HG03066 (cell line): ENCODE data around the gene STUB1.

ENCODE experiments used
- ATAC-seq: cut with Tn5 transposase; IDR thresholded peaks from one replicate; pipeline ENCODE4 v1.9.1; 2021; ENCODE audit warnings: low read depth; ENCODE audit not compliant: unreplicated experiment

STUB1 gene

GRCh38 chr16:722835-723633 lies 42.8 kb downstream of the STUB1 start:
- ATAC-seq: no peak

GRCh38 chr16:723695-724094 lies 43.5 kb downstream of the STUB1 start:
- no peak for ATAC-seq

- ATAC-seq: no peak
Measured at GRCh38 chr16:724188-725040, 44.2 kb downstream of the STUB1 start.

- ATAC-seq: no peak
Measured at GRCh38 chr16:725041-725376, 44.8 kb downstream of the STUB1 start.

DNA sequence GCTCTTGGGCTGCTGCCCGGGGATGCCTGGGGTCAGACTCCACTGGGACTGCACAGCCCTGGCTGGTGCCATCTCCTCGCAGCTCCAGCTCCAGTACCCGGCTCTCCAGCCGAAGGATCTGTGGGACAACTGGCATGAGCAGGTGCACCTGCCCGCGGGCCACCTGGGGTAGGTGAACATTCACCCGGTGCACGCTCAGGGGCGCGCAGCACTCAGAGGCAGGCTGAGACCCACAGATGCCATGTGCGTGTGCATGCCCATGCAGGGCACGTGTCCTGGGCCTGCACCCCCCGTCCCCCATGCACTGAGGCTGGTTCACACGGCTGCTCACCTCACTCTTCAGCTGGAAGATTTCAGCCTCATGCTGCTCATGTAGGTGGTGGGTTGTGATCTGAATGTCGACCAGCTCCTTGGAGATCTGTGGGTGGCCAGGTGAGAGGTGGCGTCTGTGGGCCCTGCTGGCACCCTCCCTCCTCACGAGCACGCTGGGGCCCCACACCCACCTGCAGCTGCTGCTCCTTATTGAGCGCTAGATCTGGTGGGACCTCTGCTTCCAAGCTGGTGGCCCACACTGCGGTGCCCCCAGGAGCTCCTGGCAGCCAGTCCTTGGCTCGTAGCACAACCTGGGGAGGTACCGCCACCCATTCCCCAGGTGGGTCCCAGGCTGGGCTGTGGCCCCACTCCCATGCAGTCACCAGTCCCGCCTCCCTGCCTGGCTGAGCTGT lies 45.4 kb downstream of the STUB1 start:
- no peak for ATAC-seq

- ATAC-seq: no peak
Measured at GRCh38 chr16:726188-726437, 45.9 kb downstream of the STUB1 start.

GRCh38 chr16:726438-727290 lies 46.5 kb downstream of the STUB1 start, which contains the start of the genes CCDC78 and HAGHL:
Gene CCDC78, minus strand, starts transcription at chr16:726443. Its CDS starts 76 bp downstream, at chr16:726367.
Gene HAGHL, plus strand, starts transcription at chr16:727106. Its CDS starts 404 bp downstream, at chr16:727510.
- ATAC-seq: no peak

GRCh38 chr16:727291-727977 lies 47.2 kb downstream of the STUB1 start:
- ATAC-seq: peak; percentile 5

GRCh38 chr16:728131-728889 lies 48.1 kb downstream of the STUB1 start:
- peak; percentile 41 for ATAC-seq

- ATAC-seq: no peak
Measured at GRCh38 chr16:728890-729744, 48.9 kb downstream of the STUB1 start.

DNA sequence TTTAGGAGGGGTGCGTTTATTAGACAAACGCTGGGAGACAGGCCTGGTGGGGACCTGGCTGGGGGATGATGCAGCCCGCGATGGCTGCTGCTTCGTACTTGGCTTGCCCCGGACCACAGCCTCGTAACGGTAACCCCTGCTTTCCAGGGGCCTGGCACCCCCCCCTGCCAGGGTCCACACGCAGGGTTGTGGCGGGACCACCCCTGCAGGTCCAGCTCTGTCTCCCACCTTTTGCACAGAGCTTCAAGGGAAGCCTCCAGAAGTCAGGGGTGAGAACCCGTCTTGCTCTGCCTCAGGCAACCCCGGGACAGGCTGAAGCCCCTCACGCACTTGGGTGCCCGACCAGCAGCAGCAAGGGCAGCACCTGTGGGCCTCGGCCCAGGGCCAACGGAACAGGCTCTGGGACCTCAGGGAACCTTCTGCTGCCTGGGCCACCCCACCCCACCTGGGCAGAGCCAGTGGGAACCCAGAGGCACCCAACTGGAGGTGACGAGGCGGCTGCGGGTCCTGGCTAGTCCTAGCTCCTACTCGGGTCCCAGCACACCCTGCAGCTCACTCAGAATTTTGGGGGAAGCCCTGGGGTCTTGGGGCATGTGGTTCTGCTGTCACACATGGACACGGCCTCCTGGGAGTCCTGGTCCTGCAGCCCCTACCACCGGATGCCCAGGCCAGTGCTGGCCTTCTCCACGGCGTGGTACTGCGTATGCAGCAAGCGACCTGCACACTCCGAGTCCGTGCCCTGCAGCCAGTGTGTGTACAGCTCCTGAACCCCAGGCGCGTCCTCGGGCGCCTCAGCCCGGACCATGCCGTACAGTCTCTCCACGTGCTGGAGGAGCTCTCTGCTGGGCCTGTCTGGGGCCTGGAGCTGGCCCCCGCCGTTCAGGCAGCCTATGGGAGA lies 49.8 kb downstream of the STUB1 start:
- ATAC-seq: no peak

DNA sequence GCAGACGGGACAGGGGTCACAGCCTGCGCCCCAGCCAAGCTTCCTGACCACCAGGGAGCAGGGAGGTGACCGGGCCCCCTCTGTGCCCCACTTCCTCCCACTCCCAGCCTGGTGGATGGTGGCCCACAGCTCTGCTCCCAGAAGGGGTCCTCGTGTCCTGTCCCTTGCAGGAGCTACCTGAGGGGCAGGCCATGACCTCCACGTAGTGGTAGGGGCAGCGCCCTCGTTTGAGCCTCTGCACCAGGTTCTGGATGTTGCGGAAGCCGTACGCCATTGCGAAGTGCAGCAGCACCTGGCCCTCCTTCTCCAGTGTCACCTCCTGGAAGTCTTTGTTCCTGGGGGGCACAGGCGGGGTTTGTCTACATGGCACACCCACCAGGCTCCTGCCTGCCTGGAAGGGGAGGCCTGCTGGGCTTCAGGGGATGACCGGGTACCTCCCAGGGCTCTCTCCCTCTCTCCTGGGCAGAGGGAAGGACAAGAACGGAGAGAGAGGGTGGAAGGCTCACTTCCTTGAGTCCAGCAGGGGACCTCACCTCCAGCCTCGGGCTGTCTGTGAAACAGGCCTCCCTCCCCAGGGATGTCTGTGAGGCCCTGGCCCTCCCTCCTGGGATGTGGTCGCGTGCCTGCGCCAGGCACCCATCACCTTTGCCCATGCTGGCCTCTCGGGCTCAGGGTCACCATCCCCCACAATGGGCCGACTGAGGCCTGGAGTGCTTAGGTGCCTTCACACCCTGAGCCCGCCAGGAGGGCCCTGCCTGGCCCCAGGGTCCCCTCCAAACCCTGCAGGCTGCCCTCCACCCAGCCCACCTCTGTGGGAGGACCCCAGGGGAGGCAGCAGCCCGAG lies 50.7 kb downstream of the STUB1 start:
- ATAC-seq: no peak

DNA sequence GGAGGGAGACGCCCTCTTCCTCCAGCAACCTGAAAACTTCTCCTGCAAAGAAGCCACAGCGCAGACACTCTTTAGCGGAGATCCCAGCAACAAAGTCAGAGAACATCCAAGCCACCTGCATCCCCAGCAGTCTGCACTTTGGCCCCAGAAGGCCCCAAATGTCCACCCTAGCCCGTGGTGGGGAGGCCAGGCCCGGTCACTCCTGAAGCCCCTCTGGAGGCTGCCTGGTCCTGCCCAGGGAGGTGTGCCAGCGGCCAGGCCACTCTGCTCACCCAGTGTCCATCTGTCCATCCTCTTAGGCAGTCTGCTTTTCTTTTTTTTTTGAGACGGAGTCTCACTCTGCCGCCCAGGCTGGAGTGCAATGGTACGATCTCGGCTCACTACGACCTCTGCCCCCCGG lies 52.1 kb downstream of the STUB1 start:
- ATAC-seq: no peak
